ENCODE results near the gene TLR2.

- TF ChIP-seq CTCF (IDR thresholded peaks at IDR 0.05), result no peak
- no peak for TF ChIP-seq POLR2A (IDR thresholded peaks at IDR 0.05)
- no peak for TF ChIP-seq POLR2AphosphoS5 (IDR thresholded peaks at IDR 0.05)
Measured at GRCh38 chr4:153741541-153741940, 57.5 kb downstream of the TLR2 start.

Data from breast epithelium (tissue), 3 donors.